Thyroid gland (tissue), 4 donors: ENCODE results near the gene ORM2.

ENCODE experiments used
- CTCF ChIP-seq, 6 experiments: fragments of 200-600 bp in 3 of 6; fragments of 450-650 bp in 3 of 6; sonication (generic) in 3 of 6; IDR thresholded peaks; one replicate each; pipeline ENCODE4 v1.5.1; 2016 to 2019; ENCODE audit warnings: antibody characterized with exemption in 6 of 6, mild to moderate bottlenecking in 2 of 6, inconsistent platforms in 1 of 6, moderate library complexity in 1 of 6
- POLR2A ChIP-seq, 2 donors: fragments of 450-650 bp; IDR thresholded peaks; one replicate each; pipeline ENCODE4 v1.6.1; 2017; ENCODE audit warnings: antibody characterized with exemption in 2 of 2, mild to moderate bottlenecking in 2 of 2, moderate library complexity in 1 of 2

DNA sequence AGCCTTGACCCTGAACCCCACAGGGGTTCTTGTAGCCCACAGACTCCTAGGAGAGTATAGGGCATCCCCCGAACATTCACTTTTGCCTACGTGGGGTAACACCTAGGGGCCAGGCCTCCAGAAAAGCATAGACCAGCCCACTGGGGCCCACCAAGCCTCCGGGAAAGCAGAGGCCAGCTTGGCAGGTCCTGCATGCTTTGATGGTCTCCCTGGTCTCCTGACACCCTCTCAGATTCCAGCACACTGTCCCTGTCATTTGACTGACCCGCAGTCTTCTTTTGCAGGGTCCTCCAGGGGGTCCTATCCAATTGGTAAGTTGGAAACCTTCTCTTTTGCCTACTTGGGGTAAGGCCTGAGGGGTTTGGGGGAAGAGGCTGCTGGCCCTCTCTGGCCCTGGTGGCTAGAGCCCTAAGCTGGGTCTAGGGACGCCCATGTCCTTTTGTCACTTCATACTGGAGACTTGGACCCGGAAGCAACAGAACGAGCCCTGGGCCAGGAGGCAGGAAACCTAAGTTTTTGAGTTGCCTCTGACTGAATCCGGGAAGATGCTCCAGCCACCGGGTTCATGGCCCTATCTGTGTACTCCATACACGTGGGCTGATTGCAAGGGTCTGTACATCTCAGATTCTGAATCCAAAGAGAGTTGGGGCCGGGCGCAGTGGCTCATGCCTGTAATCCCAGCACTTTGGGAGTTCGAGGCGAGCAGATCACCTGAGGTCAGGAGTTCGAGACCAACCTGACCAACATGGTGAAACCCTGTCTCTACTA is 27.7 kb upstream of the ORM2 start:
- no peak for TF ChIP-seq CTCF (IDR thresholded peaks at IDR 0.05)
- no peak for TF ChIP-seq POLR2A (IDR thresholded peaks at IDR 0.05)
